Colon (tissue), 2 donors: ENCODE measurements around the gene ITGA7.

Experiments used
- FAIRE-seq: peaks from 2 replicates; lab custom pipeline; 2012; peaks lifted over from hg19 to GRCh38; lab: Jason Lieb, UNC
- donor health status: control.
- donor health status: control.

The ITGA7 gene

GRCh38 chr12:55718624-55719275 is 11.0 kb upstream of the ITGA7 start:
- no peak for FAIRE-seq

GRCh38 chr12:55718015-55718414 is 10.3 kb upstream of the ITGA7 start:
- FAIRE-seq: no peak

DNA sequence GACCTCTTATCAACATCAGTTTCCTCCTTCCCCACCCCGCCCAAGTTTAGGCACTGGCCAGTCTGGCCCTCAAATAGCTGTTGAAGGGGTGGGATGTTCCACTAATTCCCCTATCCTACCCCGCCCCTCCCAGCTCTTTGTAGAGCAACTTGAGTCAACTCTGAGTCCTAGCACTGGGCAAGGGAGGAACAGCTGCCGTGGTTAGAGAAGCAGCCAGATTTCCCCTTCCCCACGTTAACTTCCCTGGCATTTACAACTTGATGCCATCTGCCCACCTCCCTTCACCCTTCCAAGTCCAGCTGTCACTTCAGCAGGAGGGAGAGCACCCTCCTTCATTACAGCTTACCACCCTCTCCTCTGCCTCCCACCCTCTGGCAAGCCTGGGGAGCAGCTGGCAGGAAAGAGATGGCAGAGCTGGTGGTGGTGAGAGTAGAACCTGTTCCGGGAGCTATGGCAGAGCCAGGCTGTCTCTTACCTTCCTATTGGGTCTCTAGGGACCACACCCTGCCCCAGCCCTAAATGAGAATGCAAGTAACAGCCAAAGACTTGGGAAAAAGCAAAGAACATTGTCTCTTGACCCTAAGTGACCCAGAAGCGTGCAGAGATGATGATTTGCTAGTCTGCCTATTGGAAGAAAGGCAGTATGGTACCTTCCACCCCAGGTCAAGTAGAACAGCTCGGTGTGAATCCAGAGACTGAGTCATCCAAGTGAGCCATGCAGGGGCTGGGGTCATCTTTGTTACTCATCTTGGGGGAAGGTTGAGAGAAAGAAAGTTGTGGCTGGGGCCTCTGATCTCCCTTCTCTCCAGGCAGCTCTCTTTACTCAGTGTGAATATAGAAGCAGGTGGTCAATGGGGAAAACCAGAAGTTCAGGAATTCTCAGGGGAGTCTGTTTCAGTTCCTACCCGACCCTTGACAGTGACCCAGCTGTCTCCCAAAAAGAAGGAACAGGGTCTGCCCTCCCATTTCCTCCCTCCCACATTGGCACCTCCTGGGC is 9.6 kb upstream of the ITGA7 start:
- FAIRE-seq: no peak

DNA sequence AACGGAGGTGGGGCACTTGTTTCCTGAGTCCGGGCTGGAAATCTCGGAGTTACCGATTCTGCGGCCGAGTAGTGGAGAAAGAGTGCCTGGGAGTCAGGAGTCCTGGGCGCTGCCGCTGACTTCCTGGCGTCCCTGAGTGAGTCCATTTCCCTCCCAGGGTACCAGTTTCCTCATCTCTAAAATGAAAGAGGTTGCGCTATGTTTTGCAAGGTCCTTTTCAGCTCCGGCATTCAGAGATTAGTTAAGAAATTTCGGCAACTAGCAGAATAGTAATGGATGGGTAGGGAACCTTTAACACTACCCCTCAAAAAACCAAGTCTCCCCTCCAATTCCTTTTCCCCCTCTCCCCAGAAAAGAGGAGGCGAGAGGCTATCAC is 8.9 kb upstream of the ITGA7 start:
- FAIRE-seq: no peak

- FAIRE-seq: no peak
Measured at GRCh38 chr12:55715833-55716581, 8.3 kb upstream of the ITGA7 start, which contains the start of gene BLOC1S1. Gene BLOC1S1, plus strand, starts transcription at chr12:55716046. Its CDS starts 6 bp downstream, at chr12:55716052.

GRCh38 chr12:55715169-55715764 is 7.6 kb upstream of the ITGA7 start:
- no peak for FAIRE-seq

DNA sequence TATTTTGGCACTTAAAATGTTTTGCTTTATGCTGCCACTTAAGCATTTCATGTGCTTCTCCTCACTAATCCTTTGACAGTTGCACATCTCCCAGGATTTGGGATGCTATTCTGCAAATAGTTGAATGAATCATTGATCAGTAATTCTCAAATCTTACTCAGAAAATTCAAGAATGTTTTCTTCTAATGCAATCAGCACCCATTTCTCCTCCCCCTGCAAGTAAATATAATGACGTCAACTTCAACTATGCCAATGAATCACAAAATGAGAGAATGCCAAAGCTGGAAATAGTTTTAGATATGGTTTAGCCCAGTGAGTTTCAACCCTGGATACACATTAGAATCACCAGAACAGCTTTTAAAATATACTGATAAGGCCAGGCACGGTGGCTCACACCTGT is 6.0 kb upstream of the ITGA7 start:
- FAIRE-seq: no peak

DNA sequence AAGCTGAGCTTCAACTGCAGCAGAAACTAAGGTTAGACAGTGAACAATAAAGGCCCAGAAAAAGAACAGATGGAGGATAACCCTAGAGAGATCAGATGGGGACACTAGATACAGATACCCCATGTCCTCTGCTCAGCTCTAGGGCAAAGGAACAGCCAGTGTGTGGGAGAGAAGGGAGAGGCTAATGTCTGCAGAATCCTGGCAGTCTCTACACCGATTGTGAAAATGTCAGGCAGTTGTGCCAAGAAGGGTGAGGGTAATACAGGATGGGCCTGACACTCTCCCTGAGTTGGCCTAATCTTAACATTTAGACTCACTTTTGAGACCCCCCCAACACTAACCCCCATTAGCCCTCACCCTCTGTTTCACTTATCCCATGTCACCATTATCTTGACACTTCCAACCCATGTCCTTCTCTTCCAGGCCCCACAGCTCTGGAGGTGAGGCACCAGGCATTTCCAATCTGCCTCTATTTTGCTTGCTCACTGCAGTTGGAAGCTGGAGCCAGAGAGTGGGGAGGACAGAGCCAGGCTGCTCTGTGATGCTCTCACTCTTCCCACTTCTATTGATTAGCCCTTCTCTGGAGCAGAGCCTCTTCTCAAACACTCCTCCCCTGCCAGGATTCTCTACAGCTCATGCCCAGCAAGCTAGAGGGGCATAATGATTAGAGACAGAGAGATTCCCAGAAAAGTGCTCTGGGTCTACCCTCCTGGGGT is 5.2 kb upstream of the ITGA7 start:
- no peak for FAIRE-seq

- FAIRE-seq: no peak
Measured at GRCh38 chr12:55711786-55712553, 4.3 kb upstream of the ITGA7 start.

GRCh38 chr12:55708695-55709233 is 1.1 kb upstream of the ITGA7 start:
- no peak for FAIRE-seq

- no peak for FAIRE-seq
Measured at GRCh38 chr12:55707219-55707671, 459 bp downstream of the ITGA7 start.

DNA sequence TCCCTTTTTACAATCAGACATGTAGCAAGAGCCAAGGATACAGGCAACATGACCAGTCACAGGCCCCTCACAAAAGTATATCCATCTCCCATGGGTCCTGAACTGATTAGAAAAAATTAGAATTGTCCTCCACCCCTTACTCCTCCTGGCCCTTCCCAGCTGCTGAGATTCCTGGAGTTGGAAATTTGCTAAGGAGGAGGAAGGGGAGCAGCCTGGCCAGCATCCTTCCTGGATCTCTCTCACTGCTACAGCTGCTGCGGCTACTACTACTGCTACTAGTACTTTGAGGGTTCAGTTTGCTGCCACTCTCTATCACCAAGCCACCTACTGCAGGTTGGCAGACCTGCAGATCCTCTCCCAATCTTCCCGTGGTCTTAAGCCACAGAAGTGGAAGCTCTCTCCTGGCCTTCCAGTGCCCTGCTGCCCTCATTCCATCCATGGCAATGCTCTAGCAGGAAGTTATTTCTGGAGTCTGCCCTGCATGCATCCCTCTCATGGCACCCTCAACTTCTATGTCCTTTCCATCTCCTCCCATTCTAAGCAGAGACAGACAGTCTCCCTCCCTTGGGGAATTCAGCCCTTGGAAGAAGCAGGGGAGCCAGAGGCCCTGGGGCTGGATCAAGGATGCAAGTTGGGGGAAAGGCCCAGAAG is 1.0 kb downstream of the ITGA7 start:
- no peak for FAIRE-seq

DNA sequence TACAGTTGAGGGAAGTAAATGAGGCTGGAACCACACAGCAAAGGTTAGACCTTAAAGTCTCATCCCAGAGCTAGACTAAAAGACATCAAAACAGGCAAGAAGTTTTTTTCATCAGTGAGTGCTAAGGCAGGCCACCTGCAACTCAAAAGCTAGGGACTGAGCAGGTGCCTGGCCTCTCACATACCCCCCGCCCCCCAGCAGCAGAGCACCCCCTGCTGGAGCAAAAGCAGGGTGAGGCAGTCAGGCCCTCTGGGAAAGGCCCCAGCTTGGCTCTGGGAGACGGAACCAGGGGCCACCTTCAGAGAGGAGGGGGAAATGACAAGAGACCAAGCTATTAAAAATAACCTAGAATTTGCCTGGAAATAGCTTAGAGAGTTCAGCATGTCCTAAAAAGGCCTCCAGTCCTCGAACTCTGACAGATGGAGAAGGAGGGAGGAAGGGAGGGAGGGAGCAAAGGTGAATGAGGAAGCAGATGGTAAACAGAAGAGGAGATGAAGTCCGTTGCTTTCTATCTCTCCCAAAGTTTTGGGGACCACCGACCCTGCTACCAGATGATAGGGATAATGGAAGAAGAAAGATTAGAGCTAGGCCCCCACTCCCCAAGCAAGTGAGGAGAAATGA is 1.8 kb downstream of the ITGA7 start:
- FAIRE-seq: no peak

- FAIRE-seq: no peak
Measured at GRCh38 chr12:55704824-55705718, 2.6 kb downstream of the ITGA7 start.

DNA sequence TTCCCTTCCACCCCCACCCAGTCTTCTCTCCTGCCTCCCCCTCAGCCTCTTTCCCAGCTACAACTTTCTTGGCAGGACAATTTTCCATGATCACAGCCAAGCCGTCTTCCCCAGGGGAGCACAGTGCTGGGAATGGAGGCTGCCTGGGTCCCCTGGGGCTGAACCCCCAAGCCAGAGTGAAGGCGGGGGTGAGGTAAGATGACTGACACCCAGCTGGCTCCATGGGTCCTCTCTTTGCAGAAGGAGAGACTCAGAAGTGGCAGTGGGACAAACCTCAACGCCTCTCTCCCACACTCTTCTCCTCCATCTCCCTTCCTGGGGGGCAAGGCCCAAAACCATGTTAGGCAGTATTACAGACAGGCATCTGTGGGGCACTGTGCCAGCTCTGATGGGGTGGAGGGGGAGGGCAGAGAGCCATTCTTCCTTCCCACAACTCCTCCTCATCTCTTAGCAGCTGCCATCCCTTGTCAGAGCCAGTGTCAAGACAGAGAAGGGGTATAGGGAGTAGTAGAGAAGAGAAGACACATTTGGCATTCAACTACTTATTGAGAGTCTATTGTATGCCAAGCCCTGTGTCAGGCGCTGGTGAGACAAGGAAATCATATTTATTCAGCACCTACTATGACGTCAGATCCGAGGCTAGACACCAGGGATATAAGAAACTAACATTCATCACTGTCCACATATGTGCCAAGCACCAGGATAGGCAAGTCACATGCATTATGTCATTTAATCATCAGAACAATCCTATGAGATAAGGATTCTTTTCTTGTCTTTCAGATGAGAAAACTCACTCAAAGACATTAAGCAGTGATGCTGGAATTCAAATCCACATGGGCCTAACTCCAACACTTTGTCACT is 3.6 kb downstream of the ITGA7 start:
- no peak for FAIRE-seq

GRCh38 chr12:55703288-55703687 is 4.4 kb downstream of the ITGA7 start:
- no peak for FAIRE-seq

- no peak for FAIRE-seq
Measured at GRCh38 chr12:55702861-55703260, 4.8 kb downstream of the ITGA7 start.
